Right atrium auricular region (tissue), 2 donors: ENCODE results near the gene LIMS1. TPM values are rescaled to one million over a fixed set of nuclear protein-coding genes. Genes with fewer than 3 reads are reported as not detected.

ENCODE experiments used
- DNase-seq: peaks from one replicate; pipeline ENCODE4 v3.0.0-alpha.2; 2019; ENCODE audit warnings: low spot score
- H3K27ac ChIP-seq, 2 donors: fragments of 200-600 bp; sonication (generic); 1 replicate in 1 of 2; 2 replicates in 1 of 2; pipeline ENCODE4 v1.5.1; 2016 to 2019
- H3K27me3 ChIP-seq, 2 donors: fragments of 200-600 bp; sonication (generic); one replicate each; pipeline versions ENCODE4 v1.5.1 to v1.6.0; 2017 to 2019
- H3K36me3 ChIP-seq: fragments of 200-600 bp; sonication (generic); one replicate; pipeline ENCODE4 v1.5.1; 2016
- H3K4me1 ChIP-seq, 2 donors: fragments of 200-600 bp; sonication (generic); one replicate each; pipeline versions ENCODE4 v1.5.1 to v1.6.0; 2017 to 2019
- H3K4me3 ChIP-seq, 2 donors: fragments of 200-600 bp; sonication (generic); 1 replicate in 1 of 2; 2 replicates in 1 of 2; pipeline ENCODE4 v1.5.1; 2017 to 2019; ENCODE audit warnings: mild to moderate bottlenecking in 1 of 2, moderate library complexity in 1 of 2
- H3K9me3 ChIP-seq, 2 donors: fragments of 200-600 bp; sonication (generic); one replicate each; pipeline ENCODE4 v1.5.1; 2019
- CTCF ChIP-seq, 2 donors: fragments of 200-600 bp; sonication (generic); IDR thresholded peaks; one replicate each; pipeline ENCODE4 v1.5.1; 2019; ENCODE audit warnings: antibody characterized with exemption in 2 of 2
- total RNA-seq, 2 donors: library from RNA; depleted of rRNA; stranded (reverse); fragments of >200 nt; gene quantifications; one replicate each; pipeline ENCODE4 v1.1.0, GENCODE V29; 2016

Gene LIMS1
- total RNA-seq, 2 donors from 2014 or later = 66.7 to 106 TPM

- no peaks in the 10 kb centered on the region for H3K9me3 ChIP-seq
- DNase-seq = no peak
- H3K27me3 ChIP-seq = no peaks in the 10 kb centered on the region
- H3K27ac ChIP-seq = peak overlapping the region; percentile 52 to 71
- H3K4me1 ChIP-seq = peaks cover 0 to 35% of the 10 kb centered on the region in 2 donors
- H3K36me3 ChIP-seq = no peaks in the 10 kb centered on the region
- no peak for TF ChIP-seq CTCF (IDR thresholded peaks at IDR 0.05)
- no peak overlapping the region for H3K4me3 ChIP-seq
Measured at GRCh38 chr2:108579623-108580022, 45.4 kb downstream of the LIMS1 start.

- Histone ChIP-seq H3K27ac (peak overlapping the region; percentile 52 to 71), H3K9me3 (no peaks in the 10 kb centered on the region), H3K4me3 (no peak overlapping the region), H3K4me1 (peaks cover 0 to 33% of the 10 kb centered on the region in 2 donors), H3K36me3 (no peaks in the 10 kb centered on the region), H3K27me3 (no peaks in the 10 kb centered on the region)
- DNase-seq = no peak
- TF ChIP-seq CTCF (IDR thresholded peaks at IDR 0.05) = no peak
Measured at GRCh38 chr2:108580050-108580449, 45.8 kb downstream of the LIMS1 start.

DNA sequence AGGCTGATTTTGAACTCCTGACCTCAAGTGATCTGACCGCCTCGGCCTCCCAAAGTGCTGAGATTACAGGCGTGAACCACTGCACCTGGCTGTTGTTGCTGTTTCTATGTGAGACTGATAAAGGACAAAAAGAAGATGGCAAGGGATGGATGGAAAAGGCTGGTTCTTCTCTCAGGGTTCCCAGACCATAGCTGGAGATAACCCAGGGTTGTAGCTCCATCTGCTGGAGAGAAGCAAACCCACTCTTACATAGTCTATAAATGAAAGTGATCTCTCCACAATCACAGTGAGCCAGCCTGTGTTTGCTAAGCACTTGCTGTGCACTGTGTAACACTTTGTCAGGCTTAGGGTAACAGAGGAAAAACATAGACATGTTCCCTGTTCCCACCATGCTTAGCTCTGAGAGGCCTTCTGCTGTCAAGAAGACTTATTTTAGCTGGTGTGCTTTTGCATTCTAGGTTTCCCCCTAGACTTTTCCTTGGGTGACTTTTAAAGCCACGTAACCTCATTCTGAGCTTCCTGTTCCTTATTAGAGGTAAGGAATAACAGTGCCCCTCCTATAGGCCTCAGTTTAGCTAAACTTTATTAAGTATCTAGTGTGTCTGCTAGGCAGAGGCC, 49.7 kb downstream of the LIMS1 start:
- H3K27ac ChIP-seq = no peak overlapping the region

GRCh38 chr2:108585436-108585835, 51.2 kb downstream of the LIMS1 start:
- H3K27me3 ChIP-seq = no peaks in the 10 kb centered on the region
- H3K9me3 ChIP-seq = no peaks in the 10 kb centered on the region
- no peak overlapping the region for H3K4me3 ChIP-seq
- no peak for DNase-seq
- peak overlapping the region in 1 of 2 donors; percentile 78 for H3K27ac ChIP-seq
- H3K36me3 ChIP-seq = no peaks in the 10 kb centered on the region
- no peak for TF ChIP-seq CTCF (IDR thresholded peaks at IDR 0.05)
- peaks cover 0 to 55% of the 10 kb centered on the region in 2 donors for H3K4me1 ChIP-seq

More for the DNA sequence above, 49.7 kb downstream of the LIMS1 start:
- Histone ChIP-seq H3K27me3 (no peaks in the 10 kb centered on the region), H3K4me1 (peaks cover 0 to 60% of the 10 kb centered on the region in 2 donors), H3K36me3 (no peaks in the 10 kb centered on the region), H3K4me3 (no peak overlapping the region), H3K9me3 (no peaks in the 10 kb centered on the region)
- no peak for DNase-seq
- peak; percentile 50 to 80 for TF ChIP-seq CTCF (IDR thresholded peaks at IDR 0.05)

- no peak for DNase-seq
- TF ChIP-seq CTCF (IDR thresholded peaks at IDR 0.05) = no peak
- Histone ChIP-seq H3K27ac (peak overlapping the region; percentile 78 to 79), H3K4me1 (peaks cover 0 to 58% of the 10 kb centered on the region in 2 donors), H3K36me3 (no peaks in the 10 kb centered on the region), H3K9me3 (no peaks in the 10 kb centered on the region), H3K4me3 (no peak overlapping the region), H3K27me3 (no peaks in the 10 kb centered on the region)
Measured at GRCh38 chr2:108586116-108586515, 51.8 kb downstream of the LIMS1 start.

- Histone ChIP-seq H3K36me3 (no peaks in the 10 kb centered on the region), H3K4me3 (no peak overlapping the region), H3K9me3 (no peaks in the 10 kb centered on the region), H3K27ac (peak overlapping the region; percentile 78 to 79), H3K27me3 (no peaks in the 10 kb centered on the region), H3K4me1 (peaks cover 0 to 60% of the 10 kb centered on the region in 2 donors)
- TF ChIP-seq CTCF (IDR thresholded peaks at IDR 0.05) = no peak
- DNase-seq = no peak
Measured at GRCh38 chr2:108586631-108587030, 52.4 kb downstream of the LIMS1 start.
